ENCODE results near the gene MAP4K3. TPM values are rescaled to one million over a fixed set of nuclear protein-coding genes. Genes with fewer than 3 reads are reported as not detected.

MAP4K3 gene
- polyA plus RNA-seq, 1 experiment = 43.5 TPM

DNA sequence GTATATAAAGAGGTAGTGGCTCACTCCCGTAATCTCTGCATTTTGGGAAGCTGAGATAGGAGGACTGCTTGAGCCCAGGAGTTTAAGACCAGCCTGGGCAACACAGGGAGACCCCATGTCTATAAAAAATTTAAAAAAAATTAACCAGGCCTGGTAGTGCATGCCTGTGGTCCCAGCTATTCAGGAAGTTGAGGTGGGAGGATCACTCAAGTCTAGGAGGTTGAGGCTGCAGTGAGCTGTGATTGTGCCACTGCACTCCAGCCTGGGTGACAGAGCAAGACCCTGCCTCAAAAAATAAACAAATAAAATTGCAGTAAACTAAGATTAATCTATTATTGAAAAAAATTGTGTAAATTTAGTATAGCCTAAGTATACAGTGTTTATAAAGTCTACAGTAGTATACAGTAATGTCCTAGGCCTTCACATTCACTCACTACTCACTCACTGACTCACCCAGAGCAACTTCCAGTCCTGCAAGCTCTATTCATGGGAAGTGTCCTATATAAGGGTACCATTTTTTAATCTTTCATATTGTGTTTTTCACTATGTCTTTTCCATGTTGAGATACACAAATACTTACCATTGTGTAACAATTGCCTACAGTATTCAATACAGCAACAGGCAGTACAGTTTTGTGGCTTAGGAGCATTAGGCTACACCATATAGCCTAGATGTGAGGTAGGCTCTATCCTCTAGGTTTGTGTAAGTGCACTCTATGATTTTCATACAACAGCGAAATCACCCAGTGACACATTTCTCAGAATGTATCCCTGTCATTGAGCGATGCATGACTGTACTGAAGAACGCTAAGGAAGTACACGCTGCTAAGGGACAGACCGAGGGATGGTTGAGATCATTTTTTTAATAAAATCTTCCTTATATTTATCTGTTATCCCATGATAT, 10.4 kb upstream of the MAP4K3 start:
- DNase-seq (ENCODE audit: low read depth, low spot score) = no peak
- Histone ChIP-seq H3K4me3 (ENCODE audit: low read depth, low read length) (no peak overlapping the region), H3K27ac (ENCODE audit: low read depth, low read length) (no peak overlapping the region), H3K9me3 (ENCODE audit: control insufficient read depth, insufficient read depth, low read length) (peaks cover 6% of the 10 kb centered on the region; the same call in 1 of the 2 replicates), H3K27me3 (ENCODE audit: control insufficient read depth, insufficient read depth, low read length) (no peaks in the 10 kb centered on the region)
- TF ChIP-seq, protein P1, sequence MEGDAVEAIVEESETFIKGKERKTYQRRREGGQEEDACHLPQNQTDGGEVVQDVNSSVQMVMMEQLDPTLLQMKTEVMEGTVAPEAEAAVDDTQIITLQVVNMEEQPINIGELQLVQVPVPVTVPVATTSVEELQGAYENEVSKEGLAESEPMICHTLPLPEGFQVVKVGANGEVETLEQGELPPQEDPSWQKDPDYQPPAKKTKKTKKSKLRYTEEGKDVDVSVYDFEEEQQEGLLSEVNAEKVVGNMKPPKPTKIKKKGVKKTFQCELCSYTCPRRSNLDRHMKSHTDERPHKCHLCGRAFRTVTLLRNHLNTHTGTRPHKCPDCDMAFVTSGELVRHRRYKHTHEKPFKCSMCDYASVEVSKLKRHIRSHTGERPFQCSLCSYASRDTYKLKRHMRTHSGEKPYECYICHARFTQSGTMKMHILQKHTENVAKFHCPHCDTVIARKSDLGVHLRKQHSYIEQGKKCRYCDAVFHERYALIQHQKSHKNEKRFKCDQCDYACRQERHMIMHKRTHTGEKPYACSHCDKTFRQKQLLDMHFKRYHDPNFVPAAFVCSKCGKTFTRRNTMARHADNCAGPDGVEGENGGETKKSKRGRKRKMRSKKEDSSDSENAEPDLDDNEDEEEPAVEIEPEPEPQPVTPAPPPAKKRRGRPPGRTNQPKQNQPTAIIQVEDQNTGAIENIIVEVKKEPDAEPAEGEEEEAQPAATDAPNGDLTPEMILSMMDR (IDR thresholded peaks at IDR 0.05; ENCODE audit: low read depth, low read length) = no peak
- POLR2A ChIA-PET = no interaction called here
- CTCF ChIA-PET = interaction anchor here (0.9 kb wide), 1 partner anchor 68 kb away, joined by 3 read pairs; no protein-coding TSS in a partner anchor

- CTCF ChIA-PET = no interaction called here
- Histone ChIP-seq H3K27me3 (ENCODE audit: control insufficient read depth, insufficient read depth, low read length) (no peaks in the 10 kb centered on the region), H3K9me3 (ENCODE audit: control insufficient read depth, insufficient read depth, low read length) (peaks cover 10% of the 10 kb centered on the region), H3K27ac (ENCODE audit: low read depth, low read length) (no peak overlapping the region), H3K4me3 (ENCODE audit: low read depth, low read length) (no peak overlapping the region)
- TF ChIP-seq, protein P1 (IDR thresholded peaks at IDR 0.05; ENCODE audit: low read depth, low read length) = no peak
- no peak for DNase-seq (ENCODE audit: low read depth, low spot score)
- POLR2A ChIA-PET = no interaction called here
These were observed 8.8 kb upstream of the MAP4K3 start for GRCh38 chr2:39445934-39446333.

DNA sequence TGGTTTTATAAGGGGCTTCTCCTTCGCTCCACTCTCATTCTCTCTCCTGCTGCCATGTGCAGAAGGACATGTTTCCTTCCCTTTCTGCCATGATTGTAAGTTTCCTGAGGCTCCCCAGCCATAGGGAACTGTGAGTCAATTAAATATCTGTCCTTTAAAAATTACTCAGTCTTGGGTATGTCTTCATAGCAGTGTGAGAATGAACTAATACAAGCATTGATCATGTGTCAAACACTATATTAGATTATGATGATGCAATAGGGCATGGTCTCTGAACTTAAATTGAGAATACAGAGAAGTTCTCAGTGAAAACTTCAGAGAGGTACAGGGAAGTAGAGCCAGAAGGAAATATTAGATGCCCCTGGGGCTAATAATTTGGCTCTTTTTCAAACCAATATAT, 5.9 kb upstream of the MAP4K3 start:
- TF ChIP-seq, protein P1 (IDR thresholded peaks at IDR 0.05; ENCODE audit: low read depth, low read length) = no peak
- POLR2A ChIA-PET = no interaction called here
- CTCF ChIA-PET = no interaction called here
- Histone ChIP-seq H3K9me3 (ENCODE audit: control insufficient read depth, insufficient read depth, low read length) (peaks cover 8% of the 10 kb centered on the region), H3K27ac (ENCODE audit: low read depth, low read length) (no peak overlapping the region), H3K4me3 (ENCODE audit: low read depth, low read length) (no peak overlapping the region), H3K27me3 (ENCODE audit: control insufficient read depth, insufficient read depth, low read length) (no peaks in the 10 kb centered on the region)
- no peak for DNase-seq (ENCODE audit: low read depth, low spot score)

GRCh38 chr2:39437522-39438296, 624 bp upstream of the MAP4K3 start:
- TF ChIP-seq, protein P1 (IDR thresholded peaks at IDR 0.05; ENCODE audit: low read depth, low read length) = no peak
- CTCF ChIA-PET = interaction anchor here (0.5 to 1.6 kb wide), 7 partner anchors 58 to 547 kb away, joined by 3 to 5 read pairs (median 3); no protein-coding TSS in a partner anchor
- POLR2A ChIA-PET = interaction anchor here (0.7 to 1.7 kb wide), 7 partner anchors 26 to 74 kb away, joined by 3 to 4 read pairs (median 3); no protein-coding TSS in a partner anchor
- peak overlapping the region; percentile 78 for H3K27ac ChIP-seq (ENCODE audit: low read depth, low read length)
- H3K27me3 ChIP-seq (ENCODE audit: control insufficient read depth, insufficient read depth, low read length) = no peaks in the 10 kb centered on the region
- H3K9me3 ChIP-seq (ENCODE audit: control insufficient read depth, insufficient read depth, low read length) = peaks cover 5% of the 10 kb centered on the region
- H3K4me3 ChIP-seq (ENCODE audit: low read depth, low read length) = peak overlapping the region; percentile 75
- DNase-seq (ENCODE audit: low read depth, low spot score) = no peak

All from AG04450 (cell line).